WTC11 (cell line): ENCODE data around the gene TRMT1L. TPM values are rescaled to one million over a fixed set of nuclear protein-coding genes. Genes with fewer than 3 reads are reported as not detected.

ENCODE experiments used
- ATAC-seq: fragments of 200-7000 bp; cut with Tn5 transposase; 2 replicates; pipeline ENCODE4 v1.10.0; 2021; ENCODE audit warnings: mild to moderate bottlenecking, moderate library complexity
- CTCF ChIA-PET: fragments of 300-600 bp; sonication (Branson Sonifier 250); formaldehyde crosslinking; loops from one replicate; lab custom pipeline; 2021; ENCODE audit warnings: antibody characterized with exemption; lab: Charles Lee
- POLR2A ChIA-PET: fragments of 350-600 bp; sonication (Branson Sonifier 250); formaldehyde crosslinking; loops from one replicate; lab custom pipeline; 2021; ENCODE audit warnings: antibody characterized with exemption; lab: Charles Lee
- DNase-seq: peaks from one replicate; pipeline ENCODE4 v3.0.0; 2021; ENCODE audit warnings: low spot score
- H3K27ac Mint-ChIP-seq: 2 replicates; pipeline ENCODE4 v1.8.0; 2021; ENCODE audit warnings: mixed read lengths
- H3K27me3 Mint-ChIP-seq: 2 replicates; pipeline ENCODE4 v1.8.0; 2021; ENCODE audit warnings: low read depth, mild to moderate bottlenecking, moderate library complexity, mixed read lengths
- H3K36me3 Mint-ChIP-seq: 2 replicates; pipeline ENCODE4 v1.8.0; 2021; ENCODE audit warnings: mixed read lengths
- H3K4me1 Mint-ChIP-seq: 2 replicates; pipeline ENCODE4 v1.8.0; 2022; ENCODE audit warnings: mixed read lengths
- H3K4me3 Mint-ChIP-seq: 2 replicates; pipeline ENCODE4 v1.8.0; 2021; ENCODE audit warnings: mild to moderate bottlenecking, moderate library complexity, mixed read lengths
- H3K9me3 Mint-ChIP-seq: 2 replicates; pipeline ENCODE4 v1.8.0; 2021; ENCODE audit warnings: mixed read lengths
- CREB1 ChIP-seq: sonication (generic); formaldehyde crosslinking; IDR thresholded peaks from 2 replicates; pipeline ENCODE4 v1.8.0; 2023; ENCODE audit warnings: mild to moderate bottlenecking, missing genetic modification reagents
- FOXP1 ChIP-seq: sonication (generic); formaldehyde crosslinking; IDR thresholded peaks from 2 replicates; pipeline ENCODE4 v1.8.0; 2022; ENCODE audit warnings: missing genetic modification reagents, mild to moderate bottlenecking, moderate library complexity, borderline replicate concordance
- MXD4 ChIP-seq: fragments of 250-450 bp; sonication (Bioruptor Pico); IDR thresholded peaks from 2 replicates; pipeline ENCODE4 v1.8.0; 2021; ENCODE audit warnings: mild to moderate bottlenecking, moderate library complexity, borderline replicate concordance
- NFATC4 ChIP-seq: fragments of 250-450 bp; sonication (Bioruptor Pico); IDR thresholded peaks from 2 replicates; pipeline ENCODE4 v1.9.0; 2021; ENCODE audit warnings: mild to moderate bottlenecking
- PRRX2 ChIP-seq: fragments of 250-450 bp; sonication (Bioruptor Pico); IDR thresholded peaks from 2 replicates; pipeline ENCODE4 v1.8.0; 2021; ENCODE audit warnings: mild to moderate bottlenecking
- TEAD4 ChIP-seq: sonication (generic); formaldehyde crosslinking; IDR thresholded peaks from 2 replicates; pipeline ENCODE4 v1.8.0; 2022; ENCODE audit warnings: mild to moderate bottlenecking, missing genetic modification reagents
- TP53 ChIP-seq: sonication (generic); formaldehyde crosslinking; IDR thresholded peaks from 2 replicates; pipeline ENCODE4 v1.8.1; 2023; ENCODE audit warnings: mild to moderate bottlenecking, missing genetic modification reagents
- ZNF121 ChIP-seq: sonication (generic); formaldehyde crosslinking; IDR thresholded peaks from 2 replicates; pipeline ENCODE4 v1.8.0; 2023; ENCODE audit warnings: missing genetic modification reagents
- ZNF671 ChIP-seq: fragments of 250-450 bp; sonication (Bioruptor Pico); IDR thresholded peaks from 2 replicates; pipeline ENCODE4 v1.8.0; 2021; ENCODE audit warnings: mild to moderate bottlenecking
- total RNA-seq: library from RNA; stranded (reverse); gene quantifications from 3 replicates; pipeline ENCODE4 v1.2.3, GENCODE V29; 2021
- TF ChIP-seq, protein P1 (sequence below): fragments of 250-450 bp; sonication (Bioruptor Pico); IDR thresholded peaks from 2 replicates; pipeline ENCODE4 v1.9.0; 2021; ENCODE audit warnings: moderate library complexity, mild to moderate bottlenecking, inconsistent platforms, borderline replicate concordance
- TF ChIP-seq, protein P2 (sequence below): sonication (generic); formaldehyde crosslinking; IDR thresholded peaks from 2 replicates; pipeline ENCODE4 v1.8.0; 2022; ENCODE audit warnings: mild to moderate bottlenecking, missing genetic modification reagents
- TF ChIP-seq, protein P3 (sequence below): sonication (generic); formaldehyde crosslinking; conservative IDR thresholded peaks from 2 replicates; pipeline ENCODE4 v1.8.1; 2022; ENCODE audit warnings: mild to moderate bottlenecking, missing genetic modification reagents
- TF ChIP-seq, protein P4 (sequence below): sonication (generic); formaldehyde crosslinking; IDR thresholded peaks from 2 replicates; pipeline ENCODE4 v1.8.0; 2022; ENCODE audit warnings: missing genetic modification reagents
- TF ChIP-seq, protein P5 (sequence below): fragments of 250-450 bp; sonication (Bioruptor Pico); IDR thresholded peaks from 2 replicates; pipeline ENCODE4 v1.9.0; 2021; ENCODE audit warnings: mild to moderate bottlenecking
- TF ChIP-seq, protein P6 (sequence below): sonication (generic); formaldehyde crosslinking; IDR thresholded peaks from 2 replicates; pipeline ENCODE4 v1.8.1; 2022; ENCODE audit warnings: low read depth, missing genetic modification reagents, borderline replicate concordance

Gene TRMT1L
- total RNA-seq, 1 experiment from 2014 or later, result 24.7 TPM

DNA sequence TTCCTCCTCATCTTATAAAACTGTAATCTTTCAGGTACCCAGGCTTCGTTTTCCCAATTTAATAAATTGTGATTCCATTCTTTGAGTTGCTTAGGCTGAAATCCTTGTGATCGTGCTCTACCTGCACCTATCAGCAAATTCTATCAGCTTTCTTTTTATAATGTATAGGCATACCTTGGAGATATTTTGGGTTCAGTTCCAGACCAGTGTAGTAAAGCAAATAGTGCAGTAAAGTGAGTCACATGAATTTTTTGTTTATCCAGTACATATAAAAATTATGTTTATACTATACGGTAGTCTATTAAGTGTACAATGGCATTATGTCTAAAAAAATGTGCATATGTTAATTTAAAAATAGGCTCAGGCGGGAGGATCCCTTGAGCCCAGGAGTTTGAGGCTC lies 5.7 kb upstream of the TRMT1L start:
- ChIA-PET POLR2A (no interaction called here), CTCF (interaction anchor here (1.4 kb wide), 1 partner anchor 8 kb away, joined by 6 read pairs; no protein-coding TSS in a partner anchor)
- DNase-seq (no peak), ATAC-seq (no peak)
- peaks cover 3% of the 10 kb centered on the region; the same call in 1 of the 2 replicates for H3K27me3 Mint-ChIP-seq
- H3K4me1 Mint-ChIP-seq, result peaks cover 4% of the 10 kb centered on the region
- no peak overlapping the region for H3K4me3 Mint-ChIP-seq
- H3K27ac Mint-ChIP-seq, result no peak overlapping the region
- H3K9me3 Mint-ChIP-seq, result no peaks in the 10 kb centered on the region
- no peaks in the 10 kb centered on the region for H3K36me3 Mint-ChIP-seq
- TF ChIP-seq PRRX2 (CRISPR knock-in tag) (no peak), ZNF121 (CRISPR knock-in tag) (no peak), TEAD4 (no peak)

DNA sequence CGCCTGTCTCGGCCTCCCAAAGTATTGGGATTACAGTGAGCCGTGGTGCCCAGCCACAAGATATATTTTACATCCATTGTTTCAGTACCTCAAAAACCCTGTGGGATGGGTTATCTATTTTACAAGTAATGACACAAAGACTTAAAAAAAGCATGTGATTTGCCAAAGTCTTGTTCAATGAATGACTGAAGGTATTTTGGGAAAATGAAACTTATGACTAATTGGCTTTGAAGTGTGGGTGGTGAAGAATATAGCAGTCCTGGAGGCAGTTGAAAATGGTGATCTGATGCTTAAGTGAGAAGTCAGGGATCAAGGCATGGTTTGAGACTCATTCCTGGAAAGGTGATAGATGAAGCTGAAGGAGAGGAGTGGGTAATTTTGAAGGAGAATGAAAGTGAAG lies 3.2 kb upstream of the TRMT1L start:
- H3K4me3 Mint-ChIP-seq, result no peak overlapping the region
- POLR2A ChIA-PET, result no interaction called here
- TF ChIP-seq, protein P1, sequence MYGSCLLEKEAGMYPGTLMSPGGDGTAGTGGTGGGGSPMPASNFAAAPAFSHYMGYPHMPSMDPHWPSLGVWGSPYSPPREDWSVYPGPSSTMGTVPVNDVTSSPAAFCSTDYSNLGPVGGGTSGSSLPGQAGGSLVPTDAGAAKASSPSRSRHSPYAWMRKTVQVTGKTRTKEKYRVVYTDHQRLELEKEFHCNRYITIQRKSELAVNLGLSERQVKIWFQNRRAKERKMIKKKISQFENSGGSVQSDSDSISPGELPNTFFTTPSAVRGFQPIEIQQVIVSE, result no peak
- TF ChIP-seq ZNF671, result no peak
- TF ChIP-seq, protein P2, sequence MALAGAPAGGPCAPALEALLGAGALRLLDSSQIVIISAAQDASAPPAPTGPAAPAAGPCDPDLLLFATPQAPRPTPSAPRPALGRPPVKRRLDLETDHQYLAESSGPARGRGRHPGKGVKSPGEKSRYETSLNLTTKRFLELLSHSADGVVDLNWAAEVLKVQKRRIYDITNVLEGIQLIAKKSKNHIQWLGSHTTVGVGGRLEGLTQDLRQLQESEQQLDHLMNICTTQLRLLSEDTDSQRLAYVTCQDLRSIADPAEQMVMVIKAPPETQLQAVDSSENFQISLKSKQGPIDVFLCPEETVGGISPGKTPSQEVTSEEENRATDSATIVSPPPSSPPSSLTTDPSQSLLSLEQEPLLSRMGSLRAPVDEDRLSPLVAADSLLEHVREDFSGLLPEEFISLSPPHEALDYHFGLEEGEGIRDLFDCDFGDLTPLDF (CRISPR knock-in tag), result no peak
- no peak for TF ChIP-seq TP53 (CRISPR knock-in tag)
- no peak for TF ChIP-seq MXD4 (CRISPR knock-in tag)
- TF ChIP-seq NFATC4 (CRISPR knock-in tag), result no peak
- no peak for TF ChIP-seq FOXP1 (CRISPR knock-in tag)
- TF ChIP-seq CREB1 (CRISPR knock-in tag), result no peak
- TF ChIP-seq, protein P3, sequence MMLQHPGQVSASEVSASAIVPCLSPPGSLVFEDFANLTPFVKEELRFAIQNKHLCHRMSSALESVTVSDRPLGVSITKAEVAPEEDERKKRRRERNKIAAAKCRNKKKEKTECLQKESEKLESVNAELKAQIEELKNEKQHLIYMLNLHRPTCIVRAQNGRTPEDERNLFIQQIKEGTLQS, result no peak
- TF ChIP-seq, protein P4, sequence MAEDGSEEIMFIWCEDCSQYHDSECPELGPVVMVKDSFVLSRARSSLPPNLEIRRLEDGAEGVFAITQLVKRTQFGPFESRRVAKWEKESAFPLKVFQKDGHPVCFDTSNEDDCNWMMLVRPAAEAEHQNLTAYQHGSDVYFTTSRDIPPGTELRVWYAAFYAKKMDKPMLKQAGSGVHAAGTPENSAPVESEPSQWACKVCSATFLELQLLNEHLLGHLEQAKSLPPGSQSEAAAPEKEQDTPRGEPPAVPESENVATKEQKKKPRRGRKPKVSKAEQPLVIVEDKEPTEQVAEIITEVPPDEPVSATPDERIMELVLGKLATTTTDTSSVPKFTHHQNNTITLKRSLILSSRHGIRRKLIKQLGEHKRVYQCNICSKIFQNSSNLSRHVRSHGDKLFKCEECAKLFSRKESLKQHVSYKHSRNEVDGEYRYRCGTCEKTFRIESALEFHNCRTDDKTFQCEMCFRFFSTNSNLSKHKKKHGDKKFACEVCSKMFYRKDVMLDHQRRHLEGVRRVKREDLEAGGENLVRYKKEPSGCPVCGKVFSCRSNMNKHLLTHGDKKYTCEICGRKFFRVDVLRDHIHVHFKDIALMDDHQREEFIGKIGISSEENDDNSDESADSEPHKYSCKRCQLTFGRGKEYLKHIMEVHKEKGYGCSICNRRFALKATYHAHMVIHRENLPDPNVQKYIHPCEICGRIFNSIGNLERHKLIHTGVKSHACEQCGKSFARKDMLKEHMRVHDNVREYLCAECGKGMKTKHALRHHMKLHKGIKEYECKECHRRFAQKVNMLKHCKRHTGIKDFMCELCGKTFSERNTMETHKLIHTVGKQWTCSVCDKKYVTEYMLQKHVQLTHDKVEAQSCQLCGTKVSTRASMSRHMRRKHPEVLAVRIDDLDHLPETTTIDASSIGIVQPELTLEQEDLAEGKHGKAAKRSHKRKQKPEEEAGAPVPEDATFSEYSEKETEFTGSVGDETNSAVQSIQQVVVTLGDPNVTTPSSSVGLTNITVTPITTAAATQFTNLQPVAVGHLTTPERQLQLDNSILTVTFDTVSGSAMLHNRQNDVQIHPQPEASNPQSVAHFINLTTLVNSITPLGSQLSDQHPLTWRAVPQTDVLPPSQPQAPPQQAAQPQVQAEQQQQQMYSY (CRISPR knock-in tag), result no peak
- TF ChIP-seq, protein P5, sequence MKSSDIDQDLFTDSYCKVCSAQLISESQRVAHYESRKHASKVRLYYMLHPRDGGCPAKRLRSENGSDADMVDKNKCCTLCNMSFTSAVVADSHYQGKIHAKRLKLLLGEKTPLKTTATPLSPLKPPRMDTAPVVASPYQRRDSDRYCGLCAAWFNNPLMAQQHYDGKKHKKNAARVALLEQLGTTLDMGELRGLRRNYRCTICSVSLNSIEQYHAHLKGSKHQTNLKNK (CRISPR knock-in tag), result no peak
- no peaks in the 10 kb centered on the region for H3K36me3 Mint-ChIP-seq
- ATAC-seq (no peak), DNase-seq (no peak)
- no peaks in the 10 kb centered on the region for H3K9me3 Mint-ChIP-seq
- CTCF ChIA-PET, result interaction anchor here (0.7 kb wide), 1 partner anchor 10 kb away, joined by 4 read pairs; no protein-coding TSS in a partner anchor
- H3K4me1 Mint-ChIP-seq, result peaks cover 16% of the 10 kb centered on the region
- no peak overlapping the region for H3K27ac Mint-ChIP-seq
- peaks cover 3% of the 10 kb centered on the region; the same call in 1 of the 2 replicates for H3K27me3 Mint-ChIP-seq

DNA sequence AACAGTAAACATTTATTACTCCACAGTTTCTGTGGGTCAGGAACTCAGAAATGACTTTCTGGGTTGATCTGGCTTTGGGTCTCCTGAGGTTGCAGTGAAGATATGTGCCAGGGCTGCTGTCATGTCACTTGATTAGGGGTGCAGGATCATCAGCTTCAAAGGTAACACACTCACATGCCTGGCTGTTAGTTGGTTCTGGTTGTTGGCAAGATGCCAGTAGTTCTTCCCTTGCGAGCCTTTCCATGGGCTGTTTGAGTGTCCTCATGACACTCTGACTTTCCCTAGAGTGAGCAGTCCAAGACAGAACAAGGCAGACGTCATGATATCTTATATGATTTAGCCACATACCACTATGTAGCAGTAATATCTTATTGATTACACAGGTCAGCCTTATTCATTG lies 2.0 kb upstream of the TRMT1L start:
- no peak overlapping the region for H3K27ac Mint-ChIP-seq
- peaks cover 3% of the 10 kb centered on the region; the same call in 1 of the 2 replicates for H3K27me3 Mint-ChIP-seq
- DNase-seq, result no peak
- ATAC-seq, result no peak
- POLR2A ChIA-PET, result interaction anchor here (0.6 to 0.7 kb wide), 2 partner anchors 98 to 108 kb away, joined by 3 to 4 read pairs; no protein-coding TSS in a partner anchor
- peak overlapping the region; percentile 34; the same call in 1 of the 2 replicates for H3K4me3 Mint-ChIP-seq
- TF ChIP-seq, protein P6, sequence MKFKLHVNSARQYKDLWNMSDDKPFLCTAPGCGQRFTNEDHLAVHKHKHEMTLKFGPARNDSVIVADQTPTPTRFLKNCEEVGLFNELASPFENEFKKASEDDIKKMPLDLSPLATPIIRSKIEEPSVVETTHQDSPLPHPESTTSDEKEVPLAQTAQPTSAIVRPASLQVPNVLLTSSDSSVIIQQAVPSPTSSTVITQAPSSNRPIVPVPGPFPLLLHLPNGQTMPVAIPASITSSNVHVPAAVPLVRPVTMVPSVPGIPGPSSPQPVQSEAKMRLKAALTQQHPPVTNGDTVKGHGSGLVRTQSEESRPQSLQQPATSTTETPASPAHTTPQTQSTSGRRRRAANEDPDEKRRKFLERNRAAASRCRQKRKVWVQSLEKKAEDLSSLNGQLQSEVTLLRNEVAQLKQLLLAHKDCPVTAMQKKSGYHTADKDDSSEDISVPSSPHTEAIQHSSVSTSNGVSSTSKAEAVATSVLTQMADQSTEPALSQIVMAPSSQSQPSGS, result no peak
- TF ChIP-seq, all 79 proteins: peak for 0
- no peaks in the 10 kb centered on the region for H3K36me3 Mint-ChIP-seq
- CTCF ChIA-PET, result interaction anchor here (1.0 to 2.3 kb wide), 2 partner anchors 11 to 511 kb away, joined by 4 to 20 read pairs; no protein-coding TSS in a partner anchor
- no peaks in the 10 kb centered on the region for H3K9me3 Mint-ChIP-seq
- peaks cover 16% of the 10 kb centered on the region for H3K4me1 Mint-ChIP-seq
